Fibroblast of villous mesenchyme (primary cell): ENCODE results near the gene SRP68. TPM values are rescaled to one million over a fixed set of nuclear protein-coding genes. Genes with fewer than 3 reads are reported as not detected.

ENCODE experiments used
- DNase-seq: peaks from one replicate; pipeline ENCODE4 v3.0.0-alpha.2; 2010; ENCODE audit warnings: low read depth
- H3K4me3 ChIP-seq: 2 replicates; pipeline ENCODE4 v1.5.1; 2011; ENCODE audit warnings: low read depth, mild to moderate bottlenecking, low read length
- total RNA-seq: library from RNA; depleted of rRNA; stranded (reverse); fragments of >200 nt; gene quantifications from 2 replicates; pipeline ENCODE4 v1.2.3, GENCODE V29; 2012
- TF ChIP-seq, protein P1 (sequence below): IDR thresholded peaks from 2 replicates; pipeline ENCODE4 v1.5.1; 2012; ENCODE audit warnings: low read depth, mild to moderate bottlenecking, low read length; ENCODE audit not compliant: insufficient read depth

SRP68 gene
- total RNA-seq, 1 donor, result 42.3 TPM

DNA sequence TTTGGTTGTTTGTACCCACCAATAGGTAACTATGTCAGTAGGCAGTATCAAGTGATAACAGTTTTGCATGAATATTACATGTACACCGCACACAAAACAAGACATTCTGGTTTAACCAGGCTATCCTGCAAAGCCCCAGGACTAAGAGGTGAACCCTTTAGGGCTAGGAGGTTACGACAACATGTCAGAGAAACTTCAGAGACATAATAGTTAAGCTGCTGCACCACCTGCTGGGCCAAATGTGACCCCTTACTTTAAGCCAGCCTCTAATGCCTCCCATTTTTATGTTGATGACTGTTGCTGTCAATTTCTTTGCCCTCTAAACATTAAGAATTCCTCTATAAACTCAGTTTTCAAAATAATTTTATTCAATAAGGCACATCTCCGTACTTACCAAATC, 15.4 kb downstream of the SRP68 start:
- TF ChIP-seq, protein P1, sequence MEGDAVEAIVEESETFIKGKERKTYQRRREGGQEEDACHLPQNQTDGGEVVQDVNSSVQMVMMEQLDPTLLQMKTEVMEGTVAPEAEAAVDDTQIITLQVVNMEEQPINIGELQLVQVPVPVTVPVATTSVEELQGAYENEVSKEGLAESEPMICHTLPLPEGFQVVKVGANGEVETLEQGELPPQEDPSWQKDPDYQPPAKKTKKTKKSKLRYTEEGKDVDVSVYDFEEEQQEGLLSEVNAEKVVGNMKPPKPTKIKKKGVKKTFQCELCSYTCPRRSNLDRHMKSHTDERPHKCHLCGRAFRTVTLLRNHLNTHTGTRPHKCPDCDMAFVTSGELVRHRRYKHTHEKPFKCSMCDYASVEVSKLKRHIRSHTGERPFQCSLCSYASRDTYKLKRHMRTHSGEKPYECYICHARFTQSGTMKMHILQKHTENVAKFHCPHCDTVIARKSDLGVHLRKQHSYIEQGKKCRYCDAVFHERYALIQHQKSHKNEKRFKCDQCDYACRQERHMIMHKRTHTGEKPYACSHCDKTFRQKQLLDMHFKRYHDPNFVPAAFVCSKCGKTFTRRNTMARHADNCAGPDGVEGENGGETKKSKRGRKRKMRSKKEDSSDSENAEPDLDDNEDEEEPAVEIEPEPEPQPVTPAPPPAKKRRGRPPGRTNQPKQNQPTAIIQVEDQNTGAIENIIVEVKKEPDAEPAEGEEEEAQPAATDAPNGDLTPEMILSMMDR, result no peak
- DNase-seq, result no peak
- no peak overlapping the region for H3K4me3 ChIP-seq

DNA sequence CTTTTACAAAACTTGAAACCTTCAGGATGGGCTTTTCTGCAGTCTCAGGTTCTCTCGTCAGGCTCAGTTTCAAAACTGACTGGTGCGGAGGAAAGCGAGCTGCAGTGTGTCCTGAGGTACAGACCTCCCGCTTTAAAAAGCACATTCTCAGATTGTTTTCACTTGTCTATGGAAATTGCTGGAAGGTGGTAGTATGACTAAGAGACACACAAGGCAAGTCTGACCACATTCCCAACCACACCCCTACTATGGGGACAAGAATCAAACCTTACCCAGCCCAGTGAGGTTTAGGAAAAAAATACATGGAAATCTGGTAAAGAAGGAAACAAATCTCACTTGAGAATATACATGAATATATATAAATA, 18.2 kb downstream of the SRP68 start:
- TF ChIP-seq, protein P1, result no peak
- peak; percentile 33 for DNase-seq
- no peak overlapping the region for H3K4me3 ChIP-seq

DNA sequence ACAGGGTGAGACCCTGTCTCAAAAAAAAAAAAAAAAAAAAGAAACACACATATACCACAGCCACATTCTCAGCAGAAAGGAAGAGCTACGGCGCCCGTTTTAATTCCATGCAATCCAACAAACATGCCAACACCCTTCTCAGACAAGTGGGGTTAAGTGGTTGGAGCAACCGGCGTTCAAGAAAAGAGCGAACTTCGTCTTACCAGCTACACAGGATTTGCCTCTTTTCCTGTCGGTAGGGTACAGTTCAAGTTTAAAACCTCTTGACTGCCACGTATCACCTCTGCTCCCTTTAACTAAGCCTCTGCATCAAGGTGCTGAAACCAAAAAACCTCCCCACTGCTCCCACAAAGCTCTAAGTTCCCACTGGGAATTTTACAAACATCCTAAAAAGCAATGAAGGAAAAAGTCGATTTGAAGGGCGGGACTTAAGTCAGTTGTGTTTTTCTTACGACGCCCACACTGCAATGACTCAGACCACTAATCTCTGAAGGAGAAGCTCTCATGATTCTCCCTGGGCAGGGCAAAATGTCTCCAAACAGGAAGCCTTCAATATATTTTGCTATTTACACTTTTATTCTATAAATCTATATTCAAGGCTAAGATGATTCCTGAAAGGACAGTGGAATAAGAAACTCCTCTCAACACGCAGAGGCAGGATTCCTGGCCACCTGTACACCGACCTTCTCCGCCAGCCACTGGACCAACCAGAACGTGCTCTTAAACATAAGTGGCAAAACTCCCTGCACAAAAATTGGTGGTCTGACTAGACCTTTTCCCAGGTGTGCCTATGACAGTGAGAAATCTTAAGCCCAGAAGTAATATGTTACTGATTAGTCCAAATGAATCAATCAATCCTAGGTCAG, 18.8 kb downstream of the SRP68 start:
- H3K4me3 ChIP-seq, result no peak overlapping the region
- DNase-seq, result peak; percentile 76
- TF ChIP-seq, protein P1, result no peak

DNA sequence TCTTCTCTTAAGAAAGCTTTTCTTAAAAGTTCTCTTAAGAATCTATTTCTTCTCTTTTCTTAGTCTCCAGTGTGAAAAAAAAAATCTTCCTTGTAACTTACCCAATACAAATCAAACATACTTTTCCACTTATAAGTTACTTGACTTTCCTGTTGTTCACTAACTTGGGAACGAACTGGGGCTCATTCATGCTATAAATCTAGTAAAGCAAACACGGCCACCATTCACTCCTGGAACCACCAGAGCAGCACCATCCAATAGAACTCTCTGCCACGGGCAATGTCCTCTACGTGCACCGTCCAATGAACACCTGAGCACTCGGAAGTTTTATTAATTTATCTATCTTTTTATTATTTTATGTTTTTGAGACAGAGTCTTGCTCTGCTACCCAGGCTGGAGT, 20.8 kb downstream of the SRP68 start:
- TF ChIP-seq, protein P1, result no peak
- no peak for DNase-seq
- no peak overlapping the region for H3K4me3 ChIP-seq

DNA sequence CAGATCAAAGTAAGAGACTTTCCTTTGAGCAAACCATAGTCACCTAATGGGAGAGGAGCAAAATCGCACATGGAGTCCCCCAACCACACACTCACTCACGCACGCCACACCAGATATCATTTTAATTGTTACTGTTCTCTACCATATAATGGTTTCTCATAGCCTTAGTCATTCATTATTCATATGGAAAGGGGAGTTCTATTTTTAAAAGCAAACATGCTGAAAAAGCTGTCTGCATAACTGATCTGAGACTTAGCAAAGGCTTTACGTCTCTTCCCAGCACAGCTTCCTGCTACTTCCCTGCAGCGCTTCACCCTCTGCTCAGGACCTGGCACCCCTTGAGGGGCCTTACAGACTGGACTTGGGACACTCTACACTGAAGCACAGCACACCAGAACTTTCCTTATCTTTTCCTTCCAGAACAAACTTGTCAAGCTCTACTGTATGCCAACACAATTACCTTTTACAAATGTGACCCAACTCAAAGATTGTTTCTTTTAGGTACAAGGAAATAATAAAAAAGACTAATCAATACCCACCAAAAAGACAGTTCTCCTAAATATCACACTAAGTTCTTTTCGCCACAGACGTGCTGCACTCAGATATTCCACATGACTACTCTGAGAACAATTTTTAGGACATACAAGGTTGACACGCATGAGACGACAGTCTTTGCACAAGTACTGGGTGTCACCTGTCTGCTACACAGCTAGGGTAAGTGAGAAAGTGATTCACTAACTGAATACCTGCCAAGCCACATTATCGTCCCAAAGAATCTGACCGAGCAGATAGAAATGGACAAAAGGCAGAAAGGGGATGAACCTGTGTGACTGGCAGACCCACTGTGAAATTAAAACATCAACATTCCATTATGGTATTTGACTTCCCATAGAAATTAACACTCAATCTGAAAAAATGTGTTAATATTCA, 21.5 kb downstream of the SRP68 start:
- no peak overlapping the region for H3K4me3 ChIP-seq
- TF ChIP-seq, protein P1, result no peak
- no peak for DNase-seq

DNA sequence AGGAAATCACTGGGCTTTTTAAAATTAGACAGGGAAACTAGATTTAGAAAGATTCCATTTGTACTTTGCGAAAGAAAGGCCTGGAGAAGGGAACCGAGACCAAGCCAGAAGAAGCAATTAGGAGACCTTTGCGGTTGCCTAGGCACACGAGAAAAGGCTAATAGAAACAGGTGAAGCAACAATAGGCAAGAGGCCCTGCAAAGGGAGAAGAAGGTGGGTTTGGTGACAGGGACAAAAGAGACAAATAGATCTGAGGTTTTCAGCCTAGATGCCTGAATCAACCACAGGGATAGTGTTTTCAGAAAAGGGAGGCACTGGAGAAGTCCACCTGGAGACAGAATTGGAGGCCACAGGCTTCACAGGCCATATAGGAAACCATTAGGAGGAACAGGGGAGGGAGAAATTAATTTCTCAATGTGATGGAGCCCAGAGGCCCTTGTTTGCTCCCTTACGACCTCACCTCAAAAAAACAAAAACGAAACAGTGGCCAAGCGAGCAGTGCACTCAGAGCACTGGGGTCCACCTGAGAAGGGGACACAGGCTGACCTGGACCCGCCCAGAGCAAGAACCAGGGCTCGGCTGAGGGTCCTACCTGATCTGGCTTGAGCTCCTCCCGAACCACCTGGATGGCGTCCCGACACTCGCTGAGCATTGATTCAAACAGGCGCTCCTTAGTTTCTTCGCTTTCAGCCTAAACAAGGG, 22.3 kb downstream of the SRP68 start:
- DNase-seq, result no peak
- TF ChIP-seq, protein P1, result no peak
- H3K4me3 ChIP-seq, result no peak overlapping the region
